ENCODE data around the gene SLC9A7. TPM values are rescaled to one million over a fixed set of nuclear protein-coding genes. Genes with fewer than 3 reads are reported as not detected.
A peak's percentile ranks its signal among the peaks of the same experiment; 100 is the strongest.

The SLC9A7 gene
- total and polyA plus RNA-seq, 12 donors: 2.3 to 22.8 (median 12.4) TPM

DNA sequence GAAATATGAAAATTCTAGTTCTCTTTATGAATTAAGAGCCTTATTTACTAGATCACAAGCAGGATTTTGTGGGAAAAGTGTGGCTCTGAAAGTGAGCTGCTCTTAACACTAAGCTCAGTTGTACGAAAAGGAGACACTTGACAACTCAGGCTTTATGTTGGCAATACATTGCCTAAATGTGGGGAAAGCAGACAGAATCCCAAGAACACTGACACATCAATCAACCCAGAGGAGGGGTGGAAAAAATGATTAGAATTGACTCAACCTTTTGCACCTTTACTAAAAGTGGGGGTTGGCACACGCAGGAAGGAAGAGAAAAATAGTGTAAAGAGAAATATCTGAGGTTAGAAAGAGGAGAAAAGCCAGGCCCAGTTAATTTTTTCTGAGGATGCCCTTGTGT, 123.7 kb downstream of the SLC9A7 start:
- Histone ChIP-seq H3K27me3 (no peaks in the 10 kb centered on the region), H3K4me3 (no peak overlapping the region), H3K27ac (no peak overlapping the region), H3K36me3 (replicated peaks in 1 of 2) (no peaks in the 10 kb centered on the region), H3K4me1 (replicated peaks in 1 of 2) (peaks cover 0 to 6% of the 10 kb centered on the region in 2 donors), H3K9me3 (replicated peaks in 1 of 3) (no peaks in the 10 kb centered on the region)
- intact Hi-C loops (cut with DNase I): loop anchor here in 1 of 2 donors (10.0 kb wide), 1 partner anchor 60 kb away; the partner anchor contains the start of gene CHST7
- DNase-seq: no peak
- no peak for TF ChIP-seq POLR2A (IDR thresholded peaks at IDR 0.05)
- TF ChIP-seq, protein P1, sequence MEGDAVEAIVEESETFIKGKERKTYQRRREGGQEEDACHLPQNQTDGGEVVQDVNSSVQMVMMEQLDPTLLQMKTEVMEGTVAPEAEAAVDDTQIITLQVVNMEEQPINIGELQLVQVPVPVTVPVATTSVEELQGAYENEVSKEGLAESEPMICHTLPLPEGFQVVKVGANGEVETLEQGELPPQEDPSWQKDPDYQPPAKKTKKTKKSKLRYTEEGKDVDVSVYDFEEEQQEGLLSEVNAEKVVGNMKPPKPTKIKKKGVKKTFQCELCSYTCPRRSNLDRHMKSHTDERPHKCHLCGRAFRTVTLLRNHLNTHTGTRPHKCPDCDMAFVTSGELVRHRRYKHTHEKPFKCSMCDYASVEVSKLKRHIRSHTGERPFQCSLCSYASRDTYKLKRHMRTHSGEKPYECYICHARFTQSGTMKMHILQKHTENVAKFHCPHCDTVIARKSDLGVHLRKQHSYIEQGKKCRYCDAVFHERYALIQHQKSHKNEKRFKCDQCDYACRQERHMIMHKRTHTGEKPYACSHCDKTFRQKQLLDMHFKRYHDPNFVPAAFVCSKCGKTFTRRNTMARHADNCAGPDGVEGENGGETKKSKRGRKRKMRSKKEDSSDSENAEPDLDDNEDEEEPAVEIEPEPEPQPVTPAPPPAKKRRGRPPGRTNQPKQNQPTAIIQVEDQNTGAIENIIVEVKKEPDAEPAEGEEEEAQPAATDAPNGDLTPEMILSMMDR (IDR thresholded peaks at IDR 0.05): no peak
- 63 to 97% (median 76%) methylated on average over 2 of the region's 2 CpGs for WGBS, 4 donors

DNA sequence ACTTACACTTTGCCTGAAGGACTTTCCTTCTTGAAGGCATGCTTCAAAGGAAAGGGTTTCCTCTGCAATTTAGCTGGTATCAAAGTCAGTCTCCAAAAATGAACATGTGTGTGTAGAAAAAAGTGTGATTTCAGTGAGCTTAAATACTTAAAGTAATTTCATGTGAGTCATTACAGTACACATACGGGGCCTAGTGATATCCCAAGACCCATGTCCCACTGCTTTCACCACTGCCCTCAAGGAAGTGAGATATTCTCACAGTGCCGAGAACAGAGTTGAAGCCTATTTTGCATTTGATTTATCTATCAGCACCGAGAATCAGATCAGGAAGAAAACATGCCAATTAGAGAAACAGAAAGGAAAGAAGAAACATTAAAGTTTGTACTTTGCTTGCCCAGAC, 124.3 kb downstream of the SLC9A7 start:
- Histone ChIP-seq H3K4me1 (replicated peaks in 1 of 2) (peaks cover 0 to 6% of the 10 kb centered on the region in 2 donors), H3K27ac (no peak overlapping the region), H3K4me3 (no peak overlapping the region), H3K27me3 (no peaks in the 10 kb centered on the region), H3K9me3 (replicated peaks in 1 of 3) (no peaks in the 10 kb centered on the region), H3K36me3 (replicated peaks in 1 of 2) (no peaks in the 10 kb centered on the region)
- DNase-seq: no peak
- TF ChIP-seq, protein P1 (IDR thresholded peaks at IDR 0.05): no peak
- TF ChIP-seq POLR2A (IDR thresholded peaks at IDR 0.05): no peak
- intact Hi-C loops (cut with DNase I): loop anchor here in 1 of 2 donors (10.0 kb wide), 1 partner anchor 60 kb away; the partner anchor contains the start of gene CHST7
- WGBS, 4 donors: 48 to 74% (median 58%) methylated on average over 3 of the region's 3 CpGs

- Histone ChIP-seq H3K4me1 (replicated peaks in 1 of 2) (peaks cover 0 to 29% of the 10 kb centered on the region in 2 donors), H3K27me3 (no peaks in the 10 kb centered on the region), H3K9me3 (replicated peaks in 1 of 3) (no peaks in the 10 kb centered on the region), H3K27ac (no peak overlapping the region), H3K36me3 (replicated peaks in 1 of 2) (no peaks in the 10 kb centered on the region), H3K4me3 (no peak overlapping the region)
- no peak for TF ChIP-seq POLR2A (IDR thresholded peaks at IDR 0.05)
- TF ChIP-seq, protein P1 (IDR thresholded peaks at IDR 0.05): no peak
- no peak for DNase-seq
- intact Hi-C loops (cut with DNase I): loop anchor here in 1 of 2 donors (10.0 kb wide), 1 partner anchor 55 kb away; the partner anchor contains the start of gene CHST7
- WGBS, 4 donors: 54 to 89% (median 67%) methylated on average over 1 of the region's 1 CpG
These were observed 128.8 kb downstream of the SLC9A7 start for GRCh38 chrX:46630141-46630540.

GRCh38 chrX:46628460-46629371, 130.2 kb downstream of the SLC9A7 start:
- peaks cover 0 to 29% of the 10 kb centered on the region in 2 donors for H3K4me1 ChIP-seq (replicated peaks in 1 of 2)
- peak overlapping the region in 2 of 5 donors; percentile 6 to 81 for H3K27ac ChIP-seq
- H3K27me3 ChIP-seq: no peaks in the 10 kb centered on the region
- no peak overlapping the region for H3K4me3 ChIP-seq
- 0 to 77% (median 47%) methylated on average over 1 to 6 of the region's 6 CpGs for WGBS, 4 donors
- H3K9me3 ChIP-seq (replicated peaks in 1 of 3): no peaks in the 10 kb centered on the region
- intact Hi-C loops (cut with DNase I): no loop called here
- TF ChIP-seq, protein P1 (IDR thresholded peaks at IDR 0.05): no peak
- TF ChIP-seq POLR2A (IDR thresholded peaks at IDR 0.05): peak in 1 of 2 donors; percentile 5
- no peaks in the 10 kb centered on the region for H3K36me3 ChIP-seq (replicated peaks in 1 of 2)
- DNase-seq: peak in 3 of 7 donors; percentile 20 to 43 (median 26)

Data from adrenal gland (tissue), 12 donors.